Fibroblast of lung (primary cell): Measurements from ENCODE around the gene TMEM94. TPM values are rescaled to one million over a fixed set of nuclear protein-coding genes. Genes with fewer than 3 reads are reported as not detected.

ENCODE experiments used
- DNase-seq, 2 donors: peaks; one replicate each; pipeline versions ENCODE4 v3.0.0 to v3.0.0-alpha.2; 2010; ENCODE audit warnings: low read depth in 2 of 2
- H2AFZ ChIP-seq: 2 replicates; pipeline ENCODE4 v1.5.1; 2012; ENCODE audit warnings: low read length, control low read depth, inconsistent platforms
- H3K27ac ChIP-seq: 2 replicates; pipeline ENCODE4 v1.5.1; 2011; ENCODE audit warnings: low read length, control low read depth; ENCODE audit not compliant: insufficient read depth
- H3K27me3 ChIP-seq: 2 replicates; pipeline ENCODE4 v1.5.1; 2011; ENCODE audit warnings: mild to moderate bottlenecking, low read length; ENCODE audit not compliant: control insufficient read depth, insufficient read depth
- H3K36me3 ChIP-seq: 2 replicates; pipeline ENCODE4 v1.5.1; 2011; ENCODE audit warnings: low read length; ENCODE audit not compliant: control insufficient read depth, insufficient read depth
- H3K4me1 ChIP-seq: 2 replicates; pipeline ENCODE4 v1.5.1; 2011; ENCODE audit warnings: low read length; ENCODE audit not compliant: control insufficient read depth, insufficient read depth; ENCODE audit errors: extremely low read depth
- H3K4me2 ChIP-seq: 2 replicates; pipeline ENCODE4 v1.5.1; 2011; ENCODE audit warnings: low read length, control low read depth; ENCODE audit not compliant: insufficient read depth; ENCODE audit errors: extremely low read depth
- H3K4me3 ChIP-seq, 4 experiments: fragments of 200-600 bp in 1 of 4; sonication (generic) in 1 of 4; replicated peaks in 1 of 4; 2 replicates each; pipeline ENCODE4 v1.5.1; 2011 to 2016; ENCODE audit warnings: low read length in 4 of 4, low read depth in 3 of 4, mild to moderate bottlenecking in 3 of 4, control low read depth in 2 of 4, inconsistent platforms in 1 of 4, mixed read lengths in 1 of 4; ENCODE audit not compliant: insufficient read depth in 1 of 4; ENCODE audit errors: control extremely low read depth in 1 of 4
- H3K79me2 ChIP-seq: 2 replicates; pipeline ENCODE4 v1.5.1; 2012; ENCODE audit warnings: mild to moderate bottlenecking, low read length, inconsistent platforms; ENCODE audit not compliant: control insufficient read depth, insufficient read depth
- H3K9ac ChIP-seq: 2 replicates; pipeline ENCODE4 v1.5.1; 2011; ENCODE audit warnings: mild to moderate bottlenecking, low read length, control low read depth; ENCODE audit not compliant: insufficient read depth
- H3K9me3 ChIP-seq: 2 replicates; pipeline ENCODE4 v1.5.1; 2012; ENCODE audit warnings: low read depth, low read length; ENCODE audit not compliant: control insufficient read depth, insufficient read depth
- H4K20me1 ChIP-seq: 2 replicates; pipeline ENCODE4 v1.5.1; 2011; ENCODE audit warnings: low read length; ENCODE audit not compliant: control insufficient read depth, insufficient read depth; ENCODE audit errors: extremely low read depth
- EZH2 ChIP-seq: IDR thresholded peaks from 2 replicates; pipeline ENCODE4 v1.5.1; 2012; ENCODE audit warnings: low read length, control low read depth, mild to moderate bottlenecking; ENCODE audit errors: missing control alignments
- polyA plus RNA-seq, 2 donors: library from polyadenylated mRNA; depleted of rRNA in 1 of 2; stranded (reverse) in 1 of 2; unstranded in 1 of 2; fragments of >200 nt; gene quantifications; 2 replicates each; pipeline ENCODE4 v1.2.1, GENCODE V29; 2011 to 2012; ENCODE audit warnings: missing spikeins in 1 of 2
- total RNA-seq: library from RNA; depleted of rRNA; stranded (reverse); fragments of >200 nt; gene quantifications from 2 replicates; pipeline ENCODE4 v1.2.1, GENCODE V29; 2014
- TF ChIP-seq, protein P1 (sequence below), 2 donors: IDR thresholded peaks in 1 of 2; conservative IDR thresholded peaks in 1 of 2; 1 replicate in 1 of 2; 2 replicates in 1 of 2; pipeline ENCODE4 v1.5.1; 2011 to 2012; ENCODE audit warnings: low read length in 2 of 2, control low read depth in 1 of 2, inconsistent platforms in 1 of 2, low read depth in 1 of 2, mild to moderate bottlenecking in 1 of 2

The TMEM94 gene
- total and polyA plus RNA-seq, 2 donors (not counting 1 experiment from before 2014, with no cell fraction given): 18.3 to 35.0 TPM

DNA sequence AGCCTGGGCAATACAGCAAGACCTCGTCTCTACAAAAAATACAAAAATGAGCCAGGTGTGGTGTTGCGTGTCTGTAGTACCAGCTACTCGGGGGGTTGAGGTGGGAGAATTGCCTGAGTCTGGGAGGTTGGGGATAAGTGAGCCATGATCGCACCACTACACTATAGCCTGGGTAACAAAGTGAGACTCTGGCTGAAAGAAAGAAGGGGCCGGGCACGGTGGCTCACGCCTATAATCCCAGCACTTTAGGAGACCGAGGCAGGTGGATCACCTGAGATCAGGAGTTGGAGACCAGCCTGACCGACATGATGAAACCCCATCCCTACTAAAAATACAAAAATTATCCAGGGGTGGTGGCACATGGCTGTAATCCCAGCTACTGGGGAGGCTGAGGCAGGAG, 40.4 kb upstream of the TMEM94 start:
- H3K36me3 ChIP-seq: no peaks in the 10 kb centered on the region
- DNase-seq: no peak

DNA sequence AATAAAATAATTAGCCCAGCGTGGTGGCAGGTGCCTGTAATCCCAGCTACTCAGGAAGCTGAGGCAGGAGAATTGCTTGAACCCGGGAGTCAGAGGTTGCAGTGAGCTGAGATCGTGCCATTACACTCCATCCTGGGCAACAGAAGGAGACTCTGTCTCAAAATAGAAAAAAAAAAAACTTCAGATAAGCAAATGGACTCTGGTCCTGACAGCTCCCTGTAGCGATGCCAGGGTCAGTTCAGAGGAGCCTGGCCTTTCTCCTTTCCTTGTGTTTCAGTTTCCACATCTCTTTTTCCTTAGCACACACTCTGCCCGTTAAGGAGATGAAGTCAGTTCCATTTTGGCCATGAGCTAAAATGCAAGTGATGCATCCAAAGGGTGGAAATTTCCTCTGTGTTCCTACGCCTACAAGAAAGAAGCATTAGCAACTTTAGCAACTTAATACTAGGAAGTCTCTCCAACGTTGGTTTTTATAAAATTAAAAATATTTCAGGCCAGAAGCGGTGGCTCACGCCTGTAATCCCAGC, 39.3 kb upstream of the TMEM94 start:
- Histone ChIP-seq H3K4me2 (no peak overlapping the region), H3K27me3 (peaks cover 9% of the 10 kb centered on the region), H3K9me3 (no peaks in the 10 kb centered on the region), H3K9ac (no peak overlapping the region), H2AFZ (no peak overlapping the region), H3K79me2 (no peaks in the 10 kb centered on the region), H3K27ac (no peak overlapping the region), H3K36me3 (no peaks in the 10 kb centered on the region), H3K4me1 (no peaks in the 10 kb centered on the region), H3K4me3 (no peak overlapping the region), H4K20me1 (no peaks in the 10 kb centered on the region)
- no peak for DNase-seq
- TF ChIP-seq, protein P1, sequence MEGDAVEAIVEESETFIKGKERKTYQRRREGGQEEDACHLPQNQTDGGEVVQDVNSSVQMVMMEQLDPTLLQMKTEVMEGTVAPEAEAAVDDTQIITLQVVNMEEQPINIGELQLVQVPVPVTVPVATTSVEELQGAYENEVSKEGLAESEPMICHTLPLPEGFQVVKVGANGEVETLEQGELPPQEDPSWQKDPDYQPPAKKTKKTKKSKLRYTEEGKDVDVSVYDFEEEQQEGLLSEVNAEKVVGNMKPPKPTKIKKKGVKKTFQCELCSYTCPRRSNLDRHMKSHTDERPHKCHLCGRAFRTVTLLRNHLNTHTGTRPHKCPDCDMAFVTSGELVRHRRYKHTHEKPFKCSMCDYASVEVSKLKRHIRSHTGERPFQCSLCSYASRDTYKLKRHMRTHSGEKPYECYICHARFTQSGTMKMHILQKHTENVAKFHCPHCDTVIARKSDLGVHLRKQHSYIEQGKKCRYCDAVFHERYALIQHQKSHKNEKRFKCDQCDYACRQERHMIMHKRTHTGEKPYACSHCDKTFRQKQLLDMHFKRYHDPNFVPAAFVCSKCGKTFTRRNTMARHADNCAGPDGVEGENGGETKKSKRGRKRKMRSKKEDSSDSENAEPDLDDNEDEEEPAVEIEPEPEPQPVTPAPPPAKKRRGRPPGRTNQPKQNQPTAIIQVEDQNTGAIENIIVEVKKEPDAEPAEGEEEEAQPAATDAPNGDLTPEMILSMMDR (conservative IDR thresholded peaks at IDR 0.05 in 1 of 2, IDR thresholded peaks at IDR 0.05 in 1 of 2; ENCODE audit: low read depth in 1 of 2, low read length in 2 of 2): no peak
- no peak for TF ChIP-seq EZH2

More for the DNA sequence above, 40.4 kb upstream of the TMEM94 start:
- no peak overlapping the region for H2AFZ ChIP-seq
- H3K9ac ChIP-seq: no peak overlapping the region
- H3K4me1 ChIP-seq: no peaks in the 10 kb centered on the region
- H3K4me2 ChIP-seq: no peak overlapping the region
- H3K9me3 ChIP-seq: no peaks in the 10 kb centered on the region
- no peaks in the 10 kb centered on the region for H4K20me1 ChIP-seq
- no peak overlapping the region for H3K27ac ChIP-seq
- H3K4me3 ChIP-seq: no peak overlapping the region
- no peak for TF ChIP-seq EZH2
- TF ChIP-seq, protein P1 (conservative IDR thresholded peaks at IDR 0.05 in 1 of 2, IDR thresholded peaks at IDR 0.05 in 1 of 2; ENCODE audit: low read depth in 1 of 2, low read length in 2 of 2): no peak
- no peaks in the 10 kb centered on the region for H3K79me2 ChIP-seq
- H3K27me3 ChIP-seq: peaks cover 9% of the 10 kb centered on the region

DNA sequence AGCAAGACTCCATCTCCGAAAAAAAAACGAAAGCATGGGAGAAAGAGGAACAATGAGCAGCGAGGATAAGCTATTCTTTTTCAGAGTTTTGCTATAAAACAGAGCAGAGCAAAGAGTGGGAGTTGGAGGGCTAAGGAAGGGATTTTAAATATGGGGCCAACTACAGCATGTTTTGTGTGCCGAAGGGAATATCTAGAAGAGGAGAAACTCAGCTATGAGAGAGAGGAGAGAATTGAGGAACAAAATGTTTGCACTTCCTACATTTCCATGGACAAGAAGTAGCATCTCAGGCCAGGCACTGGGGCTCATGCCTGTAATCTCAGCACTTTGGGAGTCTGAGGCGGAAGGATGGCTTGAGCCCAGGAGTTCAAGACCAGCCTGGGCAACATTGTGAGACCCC, 37.9 kb upstream of the TMEM94 start:
- Histone ChIP-seq H3K36me3 (no peaks in the 10 kb centered on the region), H3K4me3 (no peak overlapping the region), H3K4me1 (no peaks in the 10 kb centered on the region), H3K9me3 (no peaks in the 10 kb centered on the region), H4K20me1 (no peaks in the 10 kb centered on the region), H3K9ac (no peak overlapping the region), H3K27ac (no peak overlapping the region), H2AFZ (no peak overlapping the region), H3K4me2 (no peak overlapping the region), H3K79me2 (no peaks in the 10 kb centered on the region), H3K27me3 (peaks cover 9% of the 10 kb centered on the region)
- TF ChIP-seq, protein P1 (conservative IDR thresholded peaks at IDR 0.05 in 1 of 2, IDR thresholded peaks at IDR 0.05 in 1 of 2; ENCODE audit: low read depth in 1 of 2, low read length in 2 of 2): no peak
- TF ChIP-seq EZH2: no peak
- DNase-seq: no peak
